ENCODE data around the gene ARHGAP8. TPM values are rescaled to one million over a fixed set of nuclear protein-coding genes. Genes with fewer than 3 reads are reported as not detected.
A peak's percentile ranks its signal among the peaks of the same experiment; 100 is the strongest.

ARHGAP8 gene
- total RNA-seq, 2 donors from 2014 or later: 0.24 TPM; not detected in 1

DNA sequence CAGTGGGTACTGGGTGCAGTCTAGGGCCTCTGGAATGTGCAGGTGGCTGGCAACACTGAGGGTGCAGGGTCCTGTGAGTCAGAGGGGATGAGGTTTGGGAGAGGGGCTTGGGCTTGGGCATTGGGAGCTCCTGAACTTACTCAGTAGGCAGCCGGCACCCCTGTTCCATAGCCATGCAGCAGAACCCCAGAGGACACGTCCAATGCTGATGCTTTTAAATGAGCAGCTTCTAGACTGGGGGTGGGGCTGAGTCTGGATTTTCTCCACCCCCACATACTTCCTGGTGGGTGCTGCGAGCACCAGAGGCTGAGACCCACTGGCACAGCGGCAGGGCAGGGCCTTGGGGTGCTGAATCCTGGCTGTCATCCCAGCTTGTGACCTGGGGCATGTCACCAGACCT is 71.4 kb downstream of the ARHGAP8 start:
- no peaks in the 10 kb centered on the region for H3K36me3 ChIP-seq
- DNase-seq (ENCODE audit: low spot score): no peak
- H3K4me1 ChIP-seq: peaks cover 0 to 4% of the 10 kb centered on the region in 2 donors
- no peaks in the 10 kb centered on the region for H3K9me3 ChIP-seq
- H3K27me3 ChIP-seq: no peaks in the 10 kb centered on the region
- TF ChIP-seq, protein P1, sequence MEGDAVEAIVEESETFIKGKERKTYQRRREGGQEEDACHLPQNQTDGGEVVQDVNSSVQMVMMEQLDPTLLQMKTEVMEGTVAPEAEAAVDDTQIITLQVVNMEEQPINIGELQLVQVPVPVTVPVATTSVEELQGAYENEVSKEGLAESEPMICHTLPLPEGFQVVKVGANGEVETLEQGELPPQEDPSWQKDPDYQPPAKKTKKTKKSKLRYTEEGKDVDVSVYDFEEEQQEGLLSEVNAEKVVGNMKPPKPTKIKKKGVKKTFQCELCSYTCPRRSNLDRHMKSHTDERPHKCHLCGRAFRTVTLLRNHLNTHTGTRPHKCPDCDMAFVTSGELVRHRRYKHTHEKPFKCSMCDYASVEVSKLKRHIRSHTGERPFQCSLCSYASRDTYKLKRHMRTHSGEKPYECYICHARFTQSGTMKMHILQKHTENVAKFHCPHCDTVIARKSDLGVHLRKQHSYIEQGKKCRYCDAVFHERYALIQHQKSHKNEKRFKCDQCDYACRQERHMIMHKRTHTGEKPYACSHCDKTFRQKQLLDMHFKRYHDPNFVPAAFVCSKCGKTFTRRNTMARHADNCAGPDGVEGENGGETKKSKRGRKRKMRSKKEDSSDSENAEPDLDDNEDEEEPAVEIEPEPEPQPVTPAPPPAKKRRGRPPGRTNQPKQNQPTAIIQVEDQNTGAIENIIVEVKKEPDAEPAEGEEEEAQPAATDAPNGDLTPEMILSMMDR (IDR thresholded peaks at IDR 0.05): no peak
- H3K27ac ChIP-seq: no peak overlapping the region
- H3K4me3 ChIP-seq: no peak overlapping the region

DNA sequence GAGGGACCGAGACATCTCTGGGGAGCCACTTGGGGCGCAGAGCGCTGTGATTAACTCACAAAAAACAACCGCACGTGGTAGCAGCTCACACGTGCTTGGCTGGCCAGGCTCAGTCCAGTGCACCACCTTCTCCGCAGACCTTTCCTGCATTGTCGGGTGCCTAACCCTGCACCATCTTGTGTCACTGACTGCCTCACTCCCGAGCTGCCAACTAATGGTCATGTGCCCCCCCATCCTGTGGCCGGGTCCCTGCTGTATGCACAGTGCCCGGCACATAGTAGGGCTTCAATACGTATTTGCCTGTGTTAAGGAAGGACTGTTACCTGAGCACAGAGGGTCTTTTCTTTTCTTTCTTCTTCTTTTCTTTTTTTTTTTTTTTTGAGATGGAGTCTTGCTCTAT is 71.9 kb downstream of the ARHGAP8 start:
- Histone ChIP-seq H3K36me3 (no peaks in the 10 kb centered on the region), H3K9me3 (no peaks in the 10 kb centered on the region), H3K4me3 (no peak overlapping the region), H3K27ac (no peak overlapping the region), H3K27me3 (no peaks in the 10 kb centered on the region), H3K4me1 (peaks cover 0 to 4% of the 10 kb centered on the region in 2 donors)
- TF ChIP-seq, protein P1 (IDR thresholded peaks at IDR 0.05): no peak
- no peak for DNase-seq (ENCODE audit: low spot score)

DNA sequence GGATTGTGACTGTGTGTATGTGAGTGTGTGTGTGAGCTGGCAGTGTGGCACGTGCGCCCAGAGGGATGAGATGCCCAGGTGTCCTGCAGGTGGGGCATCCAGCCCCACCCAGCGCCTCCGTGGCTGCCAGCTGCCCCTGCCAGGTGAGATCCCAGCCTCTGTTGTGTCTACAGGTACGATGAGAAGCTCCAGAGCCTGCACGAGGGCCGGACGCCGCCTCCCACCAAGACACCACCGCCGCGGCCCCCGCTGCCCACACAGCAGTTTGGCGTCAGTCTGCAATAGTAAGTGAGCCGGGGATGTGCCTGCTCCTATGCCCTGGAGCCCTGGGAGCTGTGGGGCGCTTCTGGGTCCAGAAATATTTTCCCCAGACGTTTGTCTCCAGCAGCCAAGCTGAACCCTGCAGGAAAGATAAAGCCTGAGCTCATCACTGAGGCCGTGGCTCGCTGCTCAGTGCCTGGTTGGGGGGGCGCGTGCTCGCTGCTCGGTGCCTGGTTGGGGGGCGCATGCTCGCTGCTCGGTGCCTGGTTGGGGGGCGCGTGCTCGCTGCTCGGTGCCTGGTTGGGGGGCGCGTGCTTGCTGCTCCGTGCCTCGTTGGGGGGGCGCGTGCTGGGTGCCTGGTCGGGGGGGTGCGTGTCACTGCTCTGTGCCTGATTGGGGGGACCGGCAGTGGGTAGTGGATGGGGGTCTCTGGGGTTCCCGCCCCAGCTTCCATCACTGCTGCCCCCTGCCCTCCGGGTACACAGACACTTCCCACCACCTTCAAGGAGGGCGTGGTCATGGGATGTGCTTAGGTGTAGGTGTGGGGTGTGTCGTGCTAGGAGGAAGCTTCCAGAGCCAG is 73.2 kb downstream of the ARHGAP8 start:
- Histone ChIP-seq H3K36me3 (no peaks in the 10 kb centered on the region), H3K4me3 (no peak overlapping the region), H3K4me1 (peaks cover 0 to 2% of the 10 kb centered on the region in 2 donors), H3K27me3 (no peaks in the 10 kb centered on the region), H3K9me3 (no peaks in the 10 kb centered on the region), H3K27ac (no peak overlapping the region)
- no peak for DNase-seq (ENCODE audit: low spot score)
- TF ChIP-seq, protein P1 (IDR thresholded peaks at IDR 0.05): no peak

DNA sequence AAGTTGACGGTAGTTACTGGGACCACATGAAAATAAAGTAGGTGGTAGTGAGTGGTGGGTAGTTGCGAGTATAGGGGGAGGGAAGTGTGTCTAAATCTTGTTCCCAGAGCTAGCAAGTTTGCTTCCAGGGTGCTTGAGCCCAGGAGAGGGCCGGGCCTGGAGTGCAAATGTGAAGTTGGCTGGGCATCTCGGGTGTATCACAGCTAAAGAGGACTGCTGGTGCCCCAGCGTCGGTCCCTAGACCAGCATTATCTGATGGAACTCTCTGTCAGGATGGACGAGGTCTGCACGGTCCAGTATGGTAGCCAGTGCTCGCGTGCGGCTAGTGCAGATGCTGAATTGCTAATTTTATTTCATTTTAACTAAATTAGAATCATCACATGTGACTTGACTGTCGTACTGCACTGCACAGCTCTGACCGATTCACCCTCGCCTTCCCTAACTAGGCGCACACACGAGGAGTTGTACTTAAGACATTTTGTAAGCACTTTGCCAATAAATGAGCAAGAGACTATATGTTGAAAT is 75.4 kb downstream of the ARHGAP8 start:
- Histone ChIP-seq H3K4me3 (no peak overlapping the region), H3K9me3 (peaks cover 0 to 12% of the 10 kb centered on the region in 2 donors), H3K36me3 (no peaks in the 10 kb centered on the region), H3K27me3 (no peaks in the 10 kb centered on the region), H3K27ac (no peak overlapping the region), H3K4me1 (no peaks in the 10 kb centered on the region)
- DNase-seq (ENCODE audit: low spot score): no peak
- TF ChIP-seq, protein P1 (IDR thresholded peaks at IDR 0.05): no peak

DNA sequence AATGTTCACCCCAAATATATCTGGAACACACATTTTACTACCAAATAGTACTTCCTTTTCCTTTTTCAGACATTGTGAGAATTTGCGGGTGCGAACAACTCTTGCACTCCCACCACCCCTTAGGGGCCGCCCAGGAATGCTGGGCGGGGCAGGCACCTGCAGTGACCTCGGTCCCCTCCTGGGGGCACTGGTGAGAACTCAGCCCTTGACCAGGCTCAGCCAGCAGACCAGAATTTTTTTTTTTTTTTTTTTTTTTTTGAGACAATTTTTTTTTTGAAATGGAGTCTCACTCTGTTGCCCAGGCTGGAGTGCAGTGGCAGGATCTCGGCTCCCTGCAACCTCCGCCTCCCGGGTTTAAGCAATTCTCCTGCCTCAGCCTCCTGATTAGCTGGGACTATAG is 75.8 kb downstream of the ARHGAP8 start:
- Histone ChIP-seq H3K4me1 (no peaks in the 10 kb centered on the region), H3K27me3 (no peaks in the 10 kb centered on the region), H3K4me3 (no peak overlapping the region), H3K9me3 (peaks cover 0 to 13% of the 10 kb centered on the region in 2 donors), H3K27ac (no peak overlapping the region), H3K36me3 (no peaks in the 10 kb centered on the region)
- TF ChIP-seq, protein P1 (IDR thresholded peaks at IDR 0.05): peak in 1 of 2 donors; percentile 33
- no peak for DNase-seq (ENCODE audit: low spot score)

All from right atrium auricular region (tissue), 2 donors.